Measurements from ENCODE around the gene FANCM. TPM values are rescaled to one million over a fixed set of nuclear protein-coding genes. Genes with fewer than 3 reads are reported as not detected.
"Not testable (repeated sequence)": the region's sequence is repeated elsewhere in the genome, so short reads cannot be mapped to it uniquely, and the experiment has no call there.

Gene FANCM
- total RNA-seq, 1 donor from 2014 or later: 9.6 TPM

GRCh38 chr14:45210159-45210558 is 74.4 kb downstream of the FANCM start:
- no peaks in the 10 kb centered on the region for H3K27me3 Mint-ChIP-seq (ENCODE audit: unreplicated experiment)
- DNase-seq: no peak
- H3K9me3 Mint-ChIP-seq (ENCODE audit: unreplicated experiment): peaks cover 3% of the 10 kb centered on the region
- TF ChIP-seq CTCF (IDR thresholded peaks at IDR 0.05; ENCODE audit: partially characterized antibody, unreplicated experiment): no peak
- no peaks in the 10 kb centered on the region for H3K36me3 Mint-ChIP-seq (ENCODE audit: unreplicated experiment)
- H3K4me1 Mint-ChIP-seq (ENCODE audit: low read depth, unreplicated experiment): peaks cover 6% of the 10 kb centered on the region
- H3K27ac Mint-ChIP-seq (ENCODE audit: unreplicated experiment): no peak overlapping the region
- H3K4me3 Mint-ChIP-seq (ENCODE audit: unreplicated experiment): no peak overlapping the region

GRCh38 chr14:45211295-45211694 is 75.6 kb downstream of the FANCM start:
- H3K36me3 Mint-ChIP-seq (ENCODE audit: unreplicated experiment): no peaks in the 10 kb centered on the region
- peaks cover 3% of the 10 kb centered on the region for H3K9me3 Mint-ChIP-seq (ENCODE audit: unreplicated experiment)
- H3K4me3 Mint-ChIP-seq (ENCODE audit: unreplicated experiment): no peak overlapping the region
- no peak for DNase-seq
- peaks cover 6% of the 10 kb centered on the region for H3K4me1 Mint-ChIP-seq (ENCODE audit: low read depth, unreplicated experiment)
- no peak for TF ChIP-seq CTCF (IDR thresholded peaks at IDR 0.05; ENCODE audit: partially characterized antibody, unreplicated experiment)
- H3K27me3 Mint-ChIP-seq (ENCODE audit: unreplicated experiment): no peaks in the 10 kb centered on the region
- no peak overlapping the region for H3K27ac Mint-ChIP-seq (ENCODE audit: unreplicated experiment)

GRCh38 chr14:45212231-45212630 is 76.5 kb downstream of the FANCM start:
- Mint-ChIP-seq H3K36me3 (ENCODE audit: unreplicated experiment) (no peaks in the 10 kb centered on the region), H3K4me1 (ENCODE audit: low read depth, unreplicated experiment) (peaks cover 6% of the 10 kb centered on the region), H3K9me3 (ENCODE audit: unreplicated experiment) (peaks cover 3% of the 10 kb centered on the region), H3K27ac (ENCODE audit: unreplicated experiment) (peak overlapping the region; percentile 26), H3K4me3 (ENCODE audit: unreplicated experiment) (peak overlapping the region; percentile 38), H3K27me3 (ENCODE audit: unreplicated experiment) (no peaks in the 10 kb centered on the region)
- no peak for TF ChIP-seq CTCF (IDR thresholded peaks at IDR 0.05; ENCODE audit: partially characterized antibody, unreplicated experiment)
- no peak for DNase-seq

- H3K4me1 Mint-ChIP-seq (ENCODE audit: low read depth, unreplicated experiment); H3K36me3 Mint-ChIP-seq (ENCODE audit: unreplicated experiment); H3K27ac Mint-ChIP-seq (ENCODE audit: unreplicated experiment); DNase-seq; H3K4me3 Mint-ChIP-seq (ENCODE audit: unreplicated experiment); H3K27me3 Mint-ChIP-seq (ENCODE audit: unreplicated experiment); H3K9me3 Mint-ChIP-seq (ENCODE audit: unreplicated experiment): not testable (repeated sequence)
Observed at GRCh38 chr14:45213716-45214115, 78.0 kb downstream of the FANCM start.

- not testable (repeated sequence) for H3K4me1 Mint-ChIP-seq (ENCODE audit: low read depth, unreplicated experiment); H3K27me3 Mint-ChIP-seq (ENCODE audit: unreplicated experiment); H3K9me3 Mint-ChIP-seq (ENCODE audit: unreplicated experiment); H3K36me3 Mint-ChIP-seq (ENCODE audit: unreplicated experiment); H3K27ac Mint-ChIP-seq (ENCODE audit: unreplicated experiment); DNase-seq; H3K4me3 Mint-ChIP-seq (ENCODE audit: unreplicated experiment)
Observed at GRCh38 chr14:45214341-45214740, 78.6 kb downstream of the FANCM start.

- no peak for DNase-seq
Observed at GRCh38 chr14:45222485-45223262, 86.9 kb downstream of the FANCM start.

More at GRCh38 chr14:45222485-45223262, 86.9 kb downstream of the FANCM start:
- no peaks in the 10 kb centered on the region for H3K27me3 Mint-ChIP-seq (ENCODE audit: unreplicated experiment)
- TF ChIP-seq CTCF (IDR thresholded peaks at IDR 0.05; ENCODE audit: partially characterized antibody, unreplicated experiment): no peak
- H3K4me3 Mint-ChIP-seq (ENCODE audit: unreplicated experiment): no peak overlapping the region
- H3K27ac Mint-ChIP-seq (ENCODE audit: unreplicated experiment): no peak overlapping the region
- H3K4me1 Mint-ChIP-seq (ENCODE audit: low read depth, unreplicated experiment): no peaks in the 10 kb centered on the region
- H3K36me3 Mint-ChIP-seq (ENCODE audit: unreplicated experiment): no peaks in the 10 kb centered on the region
- no peaks in the 10 kb centered on the region for H3K9me3 Mint-ChIP-seq (ENCODE audit: unreplicated experiment)

Data from glutamatergic neuron (in vitro differentiated cells).